ENCODE measurements around the gene ZNF8. TPM values are rescaled to one million over a fixed set of nuclear protein-coding genes. Genes with fewer than 3 reads are reported as not detected.

Gene ZNF8
- total RNA-seq, 1 donor from 2014 or later, result 4.2 TPM

- intact Hi-C loops (cut with DNase I), result no loop called here
- no peak for ATAC-seq
- peak; percentile 30 for DNase-seq (ENCODE audit: missing footprints)
Observed at GRCh38 chr19:58351558-58351878, 72.8 kb downstream of the ZNF8 start.

- intact Hi-C loops (cut with DNase I), result no loop called here
- ATAC-seq (no peak), DNase-seq (ENCODE audit: missing footprints) (peak; percentile 37)
Observed at GRCh38 chr19:58351990-58352755, 73.4 kb downstream of the ZNF8 start.

Small RNA genes lying within 50 kb of the gene (microRNA-seq; reads per million reads assigned to microRNA genes)
- gene MIR6806, result not detected

Other genes starting within 250 kb of the ZNF8 start
- gene ZSCAN1, start 244.9 kb upstream of the ZNF8 start, total RNA-seq, result not detected
- gene ZNF135, start 219.7 kb upstream of the ZNF8 start, total RNA-seq, result 3.7 TPM
- gene ZSCAN18, start 180.7 kb upstream of the ZNF8 start, total RNA-seq, result 65.8 TPM
- gene ZNF329, start 128.2 kb upstream of the ZNF8 start, total RNA-seq, result 7.0 TPM
- 17.8 TPM for gene ZNF274, start 95.9 kb upstream of the ZNF8 start, total RNA-seq
- gene ZNF544, start 50.0 kb upstream of the ZNF8 start, total RNA-seq, result 19.4 TPM
- 21.7 TPM for gene ERVK3-1, start 26.4 kb downstream of the ZNF8 start, total RNA-seq
- 1.8 TPM for gene ZSCAN22, start 48.0 kb downstream of the ZNF8 start, total RNA-seq
- 3.9 TPM for gene A1BG, start 74.5 kb downstream of the ZNF8 start, total RNA-seq
- 0.19 TPM for gene ZNF497, start 83.8 kb downstream of the ZNF8 start, total RNA-seq
- gene ZNF837, start 102.1 kb downstream of the ZNF8 start, total RNA-seq, result 0.22 TPM
- gene RPS5, start 108.3 kb downstream of the ZNF8 start, total RNA-seq, result 551 TPM
- not detected for gene RNF225, start 116.7 kb downstream of the ZNF8 start, total RNA-seq
- gene ZNF584, start 129.7 kb downstream of the ZNF8 start, total RNA-seq, result 15.8 TPM
- 5.1 TPM for gene ZNF132, start 161.2 kb downstream of the ZNF8 start, total RNA-seq
- gene ZNF324B, start 172.7 kb downstream of the ZNF8 start, total RNA-seq, result 3.2 TPM
- 4.3 TPM for gene ZNF324, start 188.1 kb downstream of the ZNF8 start, total RNA-seq
- 3.9 TPM for gene ZNF446, start 197.4 kb downstream of the ZNF8 start, total RNA-seq
- gene SLC27A5, start 233.0 kb downstream of the ZNF8 start, total RNA-seq, result 3.2 TPM
- 9.9 TPM for gene ZBTB45, start 240.9 kb downstream of the ZNF8 start, total RNA-seq